ENCODE data around the gene CDH13.

CDH13 gene

GRCh38 chr16:83054283-83054682, 427.5 kb downstream of the CDH13 start:
- no peaks in the 10 kb centered on the region for H3K27me3 Mint-ChIP-seq
- no peak overlapping the region for H3K27ac Mint-ChIP-seq
- DNase-seq = no peak
- no peak overlapping the region for H3K4me3 Mint-ChIP-seq
- no peaks in the 10 kb centered on the region for H3K36me3 Mint-ChIP-seq (ENCODE audit: low read depth)
- no peaks in the 10 kb centered on the region for H3K4me1 Mint-ChIP-seq (ENCODE audit: low read depth)
- no peaks in the 10 kb centered on the region for H3K9me3 Mint-ChIP-seq

- H3K36me3 Mint-ChIP-seq (ENCODE audit: low read depth) = no peaks in the 10 kb centered on the region
- no peak for DNase-seq
- no peaks in the 10 kb centered on the region for H3K4me1 Mint-ChIP-seq (ENCODE audit: low read depth)
- H3K4me3 Mint-ChIP-seq = no peak overlapping the region
- H3K9me3 Mint-ChIP-seq = peaks cover 2% of the 10 kb centered on the region
- no peaks in the 10 kb centered on the region for H3K27me3 Mint-ChIP-seq
- H3K27ac Mint-ChIP-seq = no peak overlapping the region
Measured at GRCh38 chr16:83058376-83058775, 431.6 kb downstream of the CDH13 start.

GRCh38 chr16:83059237-83059636, 432.5 kb downstream of the CDH13 start:
- H3K4me3 Mint-ChIP-seq = no peak overlapping the region
- no peak overlapping the region for H3K27ac Mint-ChIP-seq
- H3K36me3 Mint-ChIP-seq (ENCODE audit: low read depth) = no peaks in the 10 kb centered on the region

GRCh38 chr16:83066011-83066410, 439.2 kb downstream of the CDH13 start:
- peaks cover 23% of the 10 kb centered on the region for H3K9me3 Mint-ChIP-seq
- H3K36me3 Mint-ChIP-seq (ENCODE audit: low read depth) = no peaks in the 10 kb centered on the region
- no peak for DNase-seq
- no peak overlapping the region for H3K4me3 Mint-ChIP-seq
- no peaks in the 10 kb centered on the region for H3K27me3 Mint-ChIP-seq
- no peaks in the 10 kb centered on the region for H3K4me1 Mint-ChIP-seq (ENCODE audit: low read depth)
- H3K27ac Mint-ChIP-seq = no peak overlapping the region

More at GRCh38 chr16:83059237-83059636, 432.5 kb downstream of the CDH13 start:
- H3K4me1 Mint-ChIP-seq (ENCODE audit: low read depth) = no peaks in the 10 kb centered on the region
- no peak for DNase-seq
- no peaks in the 10 kb centered on the region for H3K27me3 Mint-ChIP-seq
- H3K9me3 Mint-ChIP-seq = peaks cover 6% of the 10 kb centered on the region

- no peak overlapping the region for H3K27ac Mint-ChIP-seq
- H3K4me1 Mint-ChIP-seq (ENCODE audit: low read depth) = no peaks in the 10 kb centered on the region
- no peaks in the 10 kb centered on the region for H3K36me3 Mint-ChIP-seq (ENCODE audit: low read depth)
- DNase-seq = no peak
- H3K4me3 Mint-ChIP-seq = no peak overlapping the region
- peaks cover 23% of the 10 kb centered on the region for H3K9me3 Mint-ChIP-seq
- no peaks in the 10 kb centered on the region for H3K27me3 Mint-ChIP-seq
Measured at GRCh38 chr16:83066881-83067280, 440.1 kb downstream of the CDH13 start.

- Mint-ChIP-seq H3K27ac (no peak overlapping the region), H3K36me3 (ENCODE audit: low read depth) (no peaks in the 10 kb centered on the region), H3K4me3 (no peak overlapping the region), H3K9me3 (peaks cover 18% of the 10 kb centered on the region), H3K4me1 (ENCODE audit: low read depth) (no peaks in the 10 kb centered on the region), H3K27me3 (no peaks in the 10 kb centered on the region)
- DNase-seq = no peak
Measured at GRCh38 chr16:83068686-83069085, 441.9 kb downstream of the CDH13 start.

GRCh38 chr16:83070416-83071209, 443.8 kb downstream of the CDH13 start:
- no peaks in the 10 kb centered on the region for H3K27me3 Mint-ChIP-seq
- no peak overlapping the region for H3K27ac Mint-ChIP-seq

GRCh38 chr16:83075956-83076355, 449.2 kb downstream of the CDH13 start:
- Mint-ChIP-seq H3K9me3 (no peaks in the 10 kb centered on the region), H3K4me1 (ENCODE audit: low read depth) (no peaks in the 10 kb centered on the region), H3K27me3 (no peaks in the 10 kb centered on the region), H3K36me3 (ENCODE audit: low read depth) (no peaks in the 10 kb centered on the region), H3K27ac (no peak overlapping the region), H3K4me3 (no peak overlapping the region)
- DNase-seq = no peak

More at GRCh38 chr16:83070416-83071209, 443.8 kb downstream of the CDH13 start:
- Mint-ChIP-seq H3K4me1 (ENCODE audit: low read depth) (no peaks in the 10 kb centered on the region), H3K36me3 (ENCODE audit: low read depth) (no peaks in the 10 kb centered on the region), H3K9me3 (peaks cover 12% of the 10 kb centered on the region), H3K4me3 (no peak overlapping the region)
- DNase-seq = no peak

- Mint-ChIP-seq H3K9me3 (peaks cover 11% of the 10 kb centered on the region), H3K4me3 (no peak overlapping the region), H3K36me3 (ENCODE audit: low read depth) (no peaks in the 10 kb centered on the region), H3K27ac (no peak overlapping the region), H3K4me1 (ENCODE audit: low read depth) (no peaks in the 10 kb centered on the region), H3K27me3 (no peaks in the 10 kb centered on the region)
- DNase-seq = no peak
Measured at GRCh38 chr16:83083361-83083760, 456.6 kb downstream of the CDH13 start.

- Mint-ChIP-seq H3K4me3 (no peak overlapping the region), H3K4me1 (ENCODE audit: low read depth) (no peaks in the 10 kb centered on the region), H3K9me3 (peaks cover 11% of the 10 kb centered on the region), H3K36me3 (ENCODE audit: low read depth) (no peaks in the 10 kb centered on the region), H3K27ac (no peak overlapping the region), H3K27me3 (no peaks in the 10 kb centered on the region)
- DNase-seq = no peak
Measured at GRCh38 chr16:83085660-83086059, 458.9 kb downstream of the CDH13 start.

GRCh38 chr16:83095941-83096692, 469.3 kb downstream of the CDH13 start:
- H3K27ac Mint-ChIP-seq = no peak overlapping the region

GRCh38 chr16:83098536-83098935, 471.8 kb downstream of the CDH13 start:
- no peak for DNase-seq
- H3K4me3 Mint-ChIP-seq = no peak overlapping the region
- no peaks in the 10 kb centered on the region for H3K4me1 Mint-ChIP-seq (ENCODE audit: low read depth)
- peaks cover 4% of the 10 kb centered on the region for H3K27me3 Mint-ChIP-seq
- no peaks in the 10 kb centered on the region for H3K36me3 Mint-ChIP-seq (ENCODE audit: low read depth)
- H3K27ac Mint-ChIP-seq = no peak overlapping the region
- peaks cover 29% of the 10 kb centered on the region for H3K9me3 Mint-ChIP-seq

More at GRCh38 chr16:83095941-83096692, 469.3 kb downstream of the CDH13 start:
- DNase-seq = no peak
- Mint-ChIP-seq H3K9me3 (peaks cover 22% of the 10 kb centered on the region), H3K4me1 (ENCODE audit: low read depth) (no peaks in the 10 kb centered on the region), H3K27me3 (no peaks in the 10 kb centered on the region), H3K36me3 (ENCODE audit: low read depth) (no peaks in the 10 kb centered on the region), H3K4me3 (no peak overlapping the region)

- H3K4me3 Mint-ChIP-seq = no peak overlapping the region
- H3K27ac Mint-ChIP-seq = no peak overlapping the region
- H3K36me3 Mint-ChIP-seq (ENCODE audit: low read depth) = no peaks in the 10 kb centered on the region
- no peak for DNase-seq
- H3K4me1 Mint-ChIP-seq (ENCODE audit: low read depth) = no peaks in the 10 kb centered on the region
- peaks cover 29% of the 10 kb centered on the region for H3K9me3 Mint-ChIP-seq
- H3K27me3 Mint-ChIP-seq = peaks cover 4% of the 10 kb centered on the region
Measured at GRCh38 chr16:83100679-83101078, 473.9 kb downstream of the CDH13 start.

- H3K4me3 Mint-ChIP-seq = no peak overlapping the region
- peaks cover 4% of the 10 kb centered on the region for H3K27me3 Mint-ChIP-seq
- no peak overlapping the region for H3K27ac Mint-ChIP-seq
- DNase-seq = no peak
- no peaks in the 10 kb centered on the region for H3K36me3 Mint-ChIP-seq (ENCODE audit: low read depth)
- no peaks in the 10 kb centered on the region for H3K4me1 Mint-ChIP-seq (ENCODE audit: low read depth)
- H3K9me3 Mint-ChIP-seq = peaks cover 29% of the 10 kb centered on the region
Measured at GRCh38 chr16:83102336-83102735, 475.6 kb downstream of the CDH13 start.

Data from activated T-cell treated with anti-CD3 and anti-CD28 coated beads, Interleukin-2, amount 50 U/mL, for 24 hours (primary cell).